WTC11 (cell line): ENCODE measurements around the gene NIP7. TPM values are rescaled to one million over a fixed set of nuclear protein-coding genes. Genes with fewer than 3 reads are reported as not detected.

ENCODE experiments used
- ATAC-seq: fragments of 200-7000 bp; cut with Tn5 transposase; 2 replicates; pipeline ENCODE4 v1.10.0; 2021; ENCODE audit warnings: mild to moderate bottlenecking, moderate library complexity
- CTCF ChIA-PET: fragments of 300-600 bp; sonication (Branson Sonifier 250); formaldehyde crosslinking; loops from one replicate; lab custom pipeline; 2021; ENCODE audit warnings: antibody characterized with exemption; lab: Charles Lee
- POLR2A ChIA-PET: fragments of 350-600 bp; sonication (Branson Sonifier 250); formaldehyde crosslinking; loops from one replicate; lab custom pipeline; 2021; ENCODE audit warnings: antibody characterized with exemption; lab: Charles Lee
- DNase-seq: peaks from one replicate; pipeline ENCODE4 v3.0.0; 2021; ENCODE audit warnings: low spot score
- H3K27ac Mint-ChIP-seq: 2 replicates; pipeline ENCODE4 v1.8.0; 2021; ENCODE audit warnings: mixed read lengths
- H3K27me3 Mint-ChIP-seq: 2 replicates; pipeline ENCODE4 v1.8.0; 2021; ENCODE audit warnings: low read depth, mild to moderate bottlenecking, moderate library complexity, mixed read lengths
- H3K36me3 Mint-ChIP-seq: 2 replicates; pipeline ENCODE4 v1.8.0; 2021; ENCODE audit warnings: mixed read lengths
- H3K4me1 Mint-ChIP-seq: 2 replicates; pipeline ENCODE4 v1.8.0; 2022; ENCODE audit warnings: mixed read lengths
- H3K4me3 Mint-ChIP-seq: 2 replicates; pipeline ENCODE4 v1.8.0; 2021; ENCODE audit warnings: mild to moderate bottlenecking, moderate library complexity, mixed read lengths
- H3K9me3 Mint-ChIP-seq: 2 replicates; pipeline ENCODE4 v1.8.0; 2021; ENCODE audit warnings: mixed read lengths
- E2F1 ChIP-seq: sonication (generic); formaldehyde crosslinking; IDR thresholded peaks from 2 replicates; pipeline ENCODE4 v1.8.0; 2022; ENCODE audit warnings: mild to moderate bottlenecking, missing genetic modification reagents
- EMX1 ChIP-seq: fragments of 250-450 bp; sonication (Bioruptor Pico); IDR thresholded peaks from 2 replicates; pipeline ENCODE4 v1.8.0; 2021; ENCODE audit warnings: mild to moderate bottlenecking
- ESRRA ChIP-seq: sonication (generic); formaldehyde crosslinking; IDR thresholded peaks from 2 replicates; pipeline ENCODE4 v1.8.1; 2022; ENCODE audit warnings: mild to moderate bottlenecking, missing genetic modification reagents, borderline replicate concordance
- ETV6 ChIP-seq: sonication (generic); formaldehyde crosslinking; IDR thresholded peaks from 2 replicates; pipeline ENCODE4 v1.8.1; 2022; ENCODE audit warnings: mild to moderate bottlenecking, missing genetic modification reagents
- FOXK1 ChIP-seq: sonication (generic); formaldehyde crosslinking; IDR thresholded peaks from 2 replicates; pipeline ENCODE4 v1.8.0; 2022; ENCODE audit warnings: mild to moderate bottlenecking, moderate library complexity, missing genetic modification reagents
- GTF2I ChIP-seq: fragments of 250-450 bp; sonication (Bioruptor Pico); conservative IDR thresholded peaks from 2 replicates; pipeline ENCODE4 v1.4.0; 2021; ENCODE audit warnings: mild to moderate bottlenecking
- HMGXB4 ChIP-seq: sonication (generic); formaldehyde crosslinking; IDR thresholded peaks from 2 replicates; pipeline ENCODE4 v1.8.1; 2023; ENCODE audit warnings: mild to moderate bottlenecking, moderate library complexity, missing genetic modification reagents
- IRF2 ChIP-seq: sonication (generic); formaldehyde crosslinking; IDR thresholded peaks from 2 replicates; pipeline ENCODE4 v1.8.0; 2022; ENCODE audit warnings: low read depth, missing genetic modification reagents, borderline replicate concordance
- JUN ChIP-seq: sonication (generic); formaldehyde crosslinking; IDR thresholded peaks from 2 replicates; pipeline ENCODE4 v1.8.0; 2023; ENCODE audit warnings: mild to moderate bottlenecking, missing genetic modification reagents
- NFATC4 ChIP-seq: fragments of 250-450 bp; sonication (Bioruptor Pico); IDR thresholded peaks from 2 replicates; pipeline ENCODE4 v1.9.0; 2021; ENCODE audit warnings: mild to moderate bottlenecking
- NFE2L1 ChIP-seq: sonication (generic); formaldehyde crosslinking; IDR thresholded peaks from 2 replicates; pipeline ENCODE4 v1.8.1; 2023; ENCODE audit warnings: missing genetic modification reagents
- NR1H2 ChIP-seq: sonication (generic); formaldehyde crosslinking; IDR thresholded peaks from 2 replicates; pipeline ENCODE4 v1.9.0; 2021; ENCODE audit warnings: mild to moderate bottlenecking, moderate library complexity, missing genetic modification reagents
- ZNF281 ChIP-seq: sonication (generic); formaldehyde crosslinking; IDR thresholded peaks from 2 replicates; pipeline ENCODE4 v1.8.0; 2023; ENCODE audit warnings: mild to moderate bottlenecking, missing genetic modification reagents
- ZNF396 ChIP-seq: fragments of 250-450 bp; sonication (Bioruptor Pico); IDR thresholded peaks from 2 replicates; pipeline ENCODE4 v1.8.0; 2021; ENCODE audit warnings: mild to moderate bottlenecking, moderate library complexity, borderline replicate concordance
- ZNF425 ChIP-seq: fragments of 250-450 bp; sonication (Bioruptor Pico); conservative IDR thresholded peaks from 2 replicates; pipeline ENCODE4 v1.9.0; 2021; ENCODE audit warnings: mild to moderate bottlenecking
- total RNA-seq: library from RNA; stranded (reverse); gene quantifications from 3 replicates; pipeline ENCODE4 v1.2.3, GENCODE V29; 2021
- TF ChIP-seq, protein P1 (sequence below): sonication (generic); formaldehyde crosslinking; IDR thresholded peaks from 2 replicates; pipeline ENCODE4 v1.8.1; 2023; ENCODE audit warnings: mild to moderate bottlenecking, missing genetic modification reagents
- TF ChIP-seq, protein P2 (sequence below): sonication (generic); formaldehyde crosslinking; IDR thresholded peaks from 2 replicates; pipeline ENCODE4 v1.8.1; 2022; ENCODE audit warnings: mild to moderate bottlenecking, missing genetic modification reagents, moderate library complexity, borderline replicate concordance
- TF ChIP-seq, protein P3 (sequence below): sonication (generic); formaldehyde crosslinking; IDR thresholded peaks from 2 replicates; pipeline ENCODE4 v1.8.1; 2023; ENCODE audit warnings: mild to moderate bottlenecking, missing genetic modification reagents, moderate library complexity
- TF ChIP-seq, protein P4 (sequence below): fragments of 200-600 bp; IDR thresholded peaks from 2 replicates; pipeline ENCODE4 v1.8.0; 2022; ENCODE audit warnings: antibody characterized with exemption

The NIP7 gene
- total RNA-seq, 1 experiment from 2014 or later, result 43.7 TPM

- ATAC-seq (no peak), DNase-seq (no peak)
- no peak for TF ChIP-seq HMGXB4 (CRISPR knock-in tag)
- no peak for TF ChIP-seq ZNF281 (CRISPR knock-in tag)
- TF ChIP-seq ETV6 (CRISPR knock-in tag), result no peak
- no peak for TF ChIP-seq EMX1 (CRISPR knock-in tag)
- no peak for TF ChIP-seq IRF2 (CRISPR knock-in tag)
- TF ChIP-seq JUN (CRISPR knock-in tag), result no peak
- TF ChIP-seq NFATC4 (CRISPR knock-in tag), result no peak
- no peak for TF ChIP-seq ZNF425 (CRISPR knock-in tag)
- no peak for TF ChIP-seq NFE2L1
- no peak for TF ChIP-seq FOXK1 (CRISPR knock-in tag)
- no peak for TF ChIP-seq NR1H2 (CRISPR knock-in tag)
- no peak for TF ChIP-seq E2F1 (CRISPR knock-in tag)
- TF ChIP-seq GTF2I (CRISPR knock-in tag), result no peak
- TF ChIP-seq, protein P1, sequence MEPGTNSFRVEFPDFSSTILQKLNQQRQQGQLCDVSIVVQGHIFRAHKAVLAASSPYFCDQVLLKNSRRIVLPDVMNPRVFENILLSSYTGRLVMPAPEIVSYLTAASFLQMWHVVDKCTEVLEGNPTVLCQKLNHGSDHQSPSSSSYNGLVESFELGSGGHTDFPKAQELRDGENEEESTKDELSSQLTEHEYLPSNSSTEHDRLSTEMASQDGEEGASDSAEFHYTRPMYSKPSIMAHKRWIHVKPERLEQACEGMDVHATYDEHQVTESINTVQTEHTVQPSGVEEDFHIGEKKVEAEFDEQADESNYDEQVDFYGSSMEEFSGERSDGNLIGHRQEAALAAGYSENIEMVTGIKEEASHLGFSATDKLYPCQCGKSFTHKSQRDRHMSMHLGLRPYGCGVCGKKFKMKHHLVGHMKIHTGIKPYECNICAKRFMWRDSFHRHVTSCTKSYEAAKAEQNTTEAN (CRISPR knock-in tag), result no peak
- no peak for TF ChIP-seq ZNF396
- TF ChIP-seq, protein P2, sequence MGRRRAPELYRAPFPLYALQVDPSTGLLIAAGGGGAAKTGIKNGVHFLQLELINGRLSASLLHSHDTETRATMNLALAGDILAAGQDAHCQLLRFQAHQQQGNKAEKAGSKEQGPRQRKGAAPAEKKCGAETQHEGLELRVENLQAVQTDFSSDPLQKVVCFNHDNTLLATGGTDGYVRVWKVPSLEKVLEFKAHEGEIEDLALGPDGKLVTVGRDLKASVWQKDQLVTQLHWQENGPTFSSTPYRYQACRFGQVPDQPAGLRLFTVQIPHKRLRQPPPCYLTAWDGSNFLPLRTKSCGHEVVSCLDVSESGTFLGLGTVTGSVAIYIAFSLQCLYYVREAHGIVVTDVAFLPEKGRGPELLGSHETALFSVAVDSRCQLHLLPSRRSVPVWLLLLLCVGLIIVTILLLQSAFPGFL (CRISPR knock-in tag), result no peak
- TF ChIP-seq, protein P3, sequence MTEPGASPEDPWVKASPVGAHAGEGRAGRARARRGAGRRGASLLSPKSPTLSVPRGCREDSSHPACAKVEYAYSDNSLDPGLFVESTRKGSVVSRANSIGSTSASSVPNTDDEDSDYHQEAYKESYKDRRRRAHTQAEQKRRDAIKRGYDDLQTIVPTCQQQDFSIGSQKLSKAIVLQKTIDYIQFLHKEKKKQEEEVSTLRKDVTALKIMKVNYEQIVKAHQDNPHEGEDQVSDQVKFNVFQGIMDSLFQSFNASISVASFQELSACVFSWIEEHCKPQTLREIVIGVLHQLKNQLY (CRISPR knock-in tag), result no peak
- TF ChIP-seq ESRRA (CRISPR knock-in tag), result no peak
- TF ChIP-seq, protein P4, sequence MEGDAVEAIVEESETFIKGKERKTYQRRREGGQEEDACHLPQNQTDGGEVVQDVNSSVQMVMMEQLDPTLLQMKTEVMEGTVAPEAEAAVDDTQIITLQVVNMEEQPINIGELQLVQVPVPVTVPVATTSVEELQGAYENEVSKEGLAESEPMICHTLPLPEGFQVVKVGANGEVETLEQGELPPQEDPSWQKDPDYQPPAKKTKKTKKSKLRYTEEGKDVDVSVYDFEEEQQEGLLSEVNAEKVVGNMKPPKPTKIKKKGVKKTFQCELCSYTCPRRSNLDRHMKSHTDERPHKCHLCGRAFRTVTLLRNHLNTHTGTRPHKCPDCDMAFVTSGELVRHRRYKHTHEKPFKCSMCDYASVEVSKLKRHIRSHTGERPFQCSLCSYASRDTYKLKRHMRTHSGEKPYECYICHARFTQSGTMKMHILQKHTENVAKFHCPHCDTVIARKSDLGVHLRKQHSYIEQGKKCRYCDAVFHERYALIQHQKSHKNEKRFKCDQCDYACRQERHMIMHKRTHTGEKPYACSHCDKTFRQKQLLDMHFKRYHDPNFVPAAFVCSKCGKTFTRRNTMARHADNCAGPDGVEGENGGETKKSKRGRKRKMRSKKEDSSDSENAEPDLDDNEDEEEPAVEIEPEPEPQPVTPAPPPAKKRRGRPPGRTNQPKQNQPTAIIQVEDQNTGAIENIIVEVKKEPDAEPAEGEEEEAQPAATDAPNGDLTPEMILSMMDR, result no peak
- CTCF ChIA-PET, result interaction anchor here (1.2 to 2.1 kb wide), 2 partner anchors 12 to 173 kb away, joined by 4 to 7 read pairs; partner anchors contain the start of gene VPS4A
- H3K4me1 Mint-ChIP-seq, result peaks cover 11% of the 10 kb centered on the region; the same call in 1 of the 2 replicates
- POLR2A ChIA-PET, result no interaction called here
- no peak overlapping the region for H3K27ac Mint-ChIP-seq
- H3K4me3 Mint-ChIP-seq, result no peak overlapping the region
- H3K9me3 Mint-ChIP-seq, result no peaks in the 10 kb centered on the region
- no peaks in the 10 kb centered on the region for H3K27me3 Mint-ChIP-seq
- peaks cover 65% of the 10 kb centered on the region for H3K36me3 Mint-ChIP-seq
Observed at GRCh38 chr16:69323415-69323814, 16.2 kb upstream of the NIP7 start.
